Testis (tissue), 2 donors: ENCODE data around the gene CBLB.

ENCODE experiments used
- POLR2A ChIP-seq: fragments of 450-650 bp; IDR thresholded peaks from one replicate; pipeline ENCODE4 v1.6.1; 2017; ENCODE audit warnings: antibody characterized with exemption, mild to moderate bottlenecking, moderate library complexity
- TF ChIP-seq, protein P1 (sequence below), 3 experiments: fragments of 450-650 bp in 2 of 3; fragments of 200-600 bp in 1 of 3; sonication (generic) in 1 of 3; IDR thresholded peaks; one replicate each; pipeline ENCODE4 v1.5.1; 2016 to 2019; ENCODE audit warnings: antibody characterized with exemption in 3 of 3, mild to moderate bottlenecking in 2 of 3, moderate library complexity in 1 of 3

DNA sequence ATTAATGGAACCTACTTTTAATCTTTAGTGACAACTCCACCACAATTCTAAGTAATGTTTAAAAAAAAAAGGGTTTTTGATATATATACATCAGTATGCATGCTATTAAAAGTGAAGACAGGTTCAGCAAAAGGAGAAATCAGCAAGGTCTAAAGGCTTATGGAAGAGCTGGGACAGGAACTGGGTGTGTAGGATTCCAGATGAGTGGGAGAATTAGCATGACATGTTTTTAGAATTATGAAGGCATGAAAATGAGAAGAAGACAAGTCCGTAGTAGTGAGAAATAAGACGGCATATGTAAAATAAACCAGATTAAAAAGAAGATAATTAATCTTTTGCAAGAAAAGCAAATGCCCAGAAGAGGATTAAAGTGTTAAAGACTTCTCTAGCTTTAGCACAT is 52.0 kb downstream of the CBLB start:
- TF ChIP-seq, protein P1, sequence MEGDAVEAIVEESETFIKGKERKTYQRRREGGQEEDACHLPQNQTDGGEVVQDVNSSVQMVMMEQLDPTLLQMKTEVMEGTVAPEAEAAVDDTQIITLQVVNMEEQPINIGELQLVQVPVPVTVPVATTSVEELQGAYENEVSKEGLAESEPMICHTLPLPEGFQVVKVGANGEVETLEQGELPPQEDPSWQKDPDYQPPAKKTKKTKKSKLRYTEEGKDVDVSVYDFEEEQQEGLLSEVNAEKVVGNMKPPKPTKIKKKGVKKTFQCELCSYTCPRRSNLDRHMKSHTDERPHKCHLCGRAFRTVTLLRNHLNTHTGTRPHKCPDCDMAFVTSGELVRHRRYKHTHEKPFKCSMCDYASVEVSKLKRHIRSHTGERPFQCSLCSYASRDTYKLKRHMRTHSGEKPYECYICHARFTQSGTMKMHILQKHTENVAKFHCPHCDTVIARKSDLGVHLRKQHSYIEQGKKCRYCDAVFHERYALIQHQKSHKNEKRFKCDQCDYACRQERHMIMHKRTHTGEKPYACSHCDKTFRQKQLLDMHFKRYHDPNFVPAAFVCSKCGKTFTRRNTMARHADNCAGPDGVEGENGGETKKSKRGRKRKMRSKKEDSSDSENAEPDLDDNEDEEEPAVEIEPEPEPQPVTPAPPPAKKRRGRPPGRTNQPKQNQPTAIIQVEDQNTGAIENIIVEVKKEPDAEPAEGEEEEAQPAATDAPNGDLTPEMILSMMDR (IDR thresholded peaks at IDR 0.05): no peak
- TF ChIP-seq POLR2A: no peak
